Astrocyte (in vitro differentiated cells and primary cell): ENCODE data around the gene SH3RF1. TPM values are rescaled to one million over a fixed set of nuclear protein-coding genes. Genes with fewer than 3 reads are reported as not detected.
A peak's percentile ranks its signal among the peaks of the same experiment; 100 is the strongest.

Experiments
- DNase-seq: peaks from one replicate; pipeline ENCODE4 v3.0.0-alpha.2; 2010; ENCODE audit warnings: low read depth
- FAIRE-seq: peaks from 2 replicates; lab custom pipeline; 2011; peaks lifted over from hg19 to GRCh38; lab: Jason Lieb, UNC
- H2AFZ ChIP-seq: 2 replicates; pipeline ENCODE4 v1.6.0; 2012; ENCODE audit warnings: low read depth, low read length, inconsistent platforms
- H3K27ac ChIP-seq: 2 replicates; pipeline ENCODE4 v1.5.1; 2011; ENCODE audit warnings: low read depth, low read length, inconsistent platforms
- H3K27me3 ChIP-seq: 2 replicates; pipeline ENCODE4 v1.6.0; 2011; ENCODE audit warnings: low read length, inconsistent platforms; ENCODE audit not compliant: insufficient read depth
- H3K36me3 ChIP-seq: 2 replicates; pipeline ENCODE4 v1.5.1; 2011; ENCODE audit warnings: low read length, inconsistent platforms; ENCODE audit not compliant: insufficient read depth
- H3K4me1 ChIP-seq: 2 replicates; pipeline ENCODE4 v1.5.1; 2011; ENCODE audit warnings: low read length, inconsistent platforms; ENCODE audit not compliant: insufficient read depth
- H3K4me2 ChIP-seq: 2 replicates; pipeline ENCODE4 v1.6.0; 2012; ENCODE audit warnings: low read length, inconsistent platforms
- H3K4me3 ChIP-seq: 2 replicates; pipeline ENCODE4 v1.5.1; 2011; ENCODE audit warnings: low read depth, mild to moderate bottlenecking, low read length, inconsistent platforms; ENCODE audit not compliant: insufficient read depth
- H3K79me2 ChIP-seq: 2 replicates; pipeline ENCODE4 v1.6.0; 2012; ENCODE audit warnings: mild to moderate bottlenecking, low read length, inconsistent platforms; ENCODE audit not compliant: insufficient read depth
- H3K9ac ChIP-seq: 2 replicates; pipeline ENCODE4 v1.6.0; 2012; ENCODE audit warnings: mild to moderate bottlenecking, low read length, inconsistent platforms
- H3K9me3 ChIP-seq: 2 replicates; pipeline ENCODE4 v1.5.1; 2012; ENCODE audit warnings: low read depth, mild to moderate bottlenecking, low read length, inconsistent platforms; ENCODE audit not compliant: insufficient read depth
- H4K20me1 ChIP-seq: 2 replicates; pipeline ENCODE4 v1.6.0; 2012; ENCODE audit warnings: low read length, inconsistent platforms; ENCODE audit not compliant: insufficient read depth
- H3K27ac Mint-ChIP-seq: one replicate; pipeline ENCODE4 v1.8.0; 2021; ENCODE audit warnings: mild to moderate bottlenecking, mixed read lengths; ENCODE audit not compliant: unreplicated experiment
- H3K27me3 Mint-ChIP-seq: one replicate; pipeline ENCODE4 v1.8.0; 2021; ENCODE audit warnings: low read depth, mixed read lengths; ENCODE audit not compliant: unreplicated experiment
- H3K36me3 Mint-ChIP-seq: one replicate; pipeline ENCODE4 v1.8.0; 2021; ENCODE audit warnings: low read depth, mixed read lengths; ENCODE audit not compliant: unreplicated experiment
- H3K4me1 Mint-ChIP-seq: one replicate; pipeline ENCODE4 v1.8.0; 2021; ENCODE audit warnings: low read depth, mixed read lengths; ENCODE audit not compliant: unreplicated experiment
- H3K4me3 Mint-ChIP-seq: one replicate; pipeline ENCODE4 v1.8.0; 2021; ENCODE audit warnings: mild to moderate bottlenecking, moderate library complexity, mixed read lengths; ENCODE audit not compliant: unreplicated experiment
- H3K9me3 Mint-ChIP-seq: one replicate; pipeline ENCODE4 v1.8.0; 2021; ENCODE audit warnings: mild to moderate bottlenecking, mixed read lengths; ENCODE audit not compliant: unreplicated experiment
- EZH2 ChIP-seq: IDR thresholded peaks from 2 replicates; pipeline ENCODE4 v1.6.1; 2012; ENCODE audit warnings: mild to moderate bottlenecking, low read length, inconsistent platforms; ENCODE audit not compliant: insufficient read depth
- total RNA-seq: library from RNA; stranded (reverse); gene quantifications from 2 replicates; pipeline ENCODE4 v1.2.1, GENCODE V29; 2021
- TF ChIP-seq, protein P1 (sequence below): IDR thresholded peaks from 2 replicates; pipeline ENCODE4 v1.5.1; 2011; ENCODE audit warnings: low read depth, mild to moderate bottlenecking, inconsistent platforms, low read length, moderate library complexity; ENCODE audit not compliant: insufficient read depth

SH3RF1 gene
- total RNA-seq, 1 donor from 2014 or later: 25.9 TPM

DNA sequence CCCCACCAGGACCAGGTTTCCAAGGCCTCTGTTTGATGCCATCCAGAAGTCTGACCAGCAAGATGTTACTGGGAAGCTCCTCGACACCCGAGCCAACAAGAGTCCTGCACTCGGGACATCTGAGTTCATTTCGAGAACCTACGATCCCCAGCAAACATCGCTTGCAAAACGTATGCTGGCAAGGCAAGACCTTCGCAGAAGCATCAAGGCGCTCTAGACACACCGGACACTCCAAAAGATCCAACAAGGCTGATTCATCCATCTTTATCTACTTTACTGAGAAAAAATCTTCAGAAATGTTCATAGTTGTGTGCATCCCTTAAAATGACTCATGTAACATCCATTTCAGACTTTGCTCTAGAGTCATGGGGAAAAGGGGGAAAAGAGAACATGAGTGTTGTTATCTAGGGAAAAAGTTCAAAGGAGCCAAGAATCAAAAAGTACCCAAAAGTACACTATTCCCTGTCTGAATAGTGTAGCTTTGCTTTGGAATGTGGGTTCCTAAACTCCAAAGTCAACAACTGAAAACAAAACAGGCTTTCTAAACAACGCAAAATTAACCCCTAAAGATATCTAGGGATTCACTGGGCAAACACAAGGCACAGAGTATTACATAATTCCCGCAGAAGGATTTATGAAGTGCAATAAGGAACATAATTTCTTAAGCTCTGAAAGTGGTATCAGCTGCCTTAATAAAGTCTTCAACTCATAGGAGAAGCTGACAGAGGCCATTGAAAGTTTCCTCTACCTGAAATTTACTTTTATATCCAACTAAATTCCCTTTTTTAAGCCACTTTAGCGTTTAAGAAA is 1.6 kb downstream of the SH3RF1 start:
- Histone ChIP-seq H3K4me1 (peaks cover 40% of the 10 kb centered on the region), H3K27ac (peak overlapping the region; percentile 95), H3K4me3 (peak overlapping the region; percentile 95), H3K9ac (peak overlapping the region; percentile 98), H3K9me3 (no peaks in the 10 kb centered on the region), H3K79me2 (peaks cover 66% of the 10 kb centered on the region), H3K4me2 (peak overlapping the region; percentile 89), H4K20me1 (peaks cover 33% of the 10 kb centered on the region), H3K27me3 (no peaks in the 10 kb centered on the region), H2AFZ (no peak overlapping the region), H3K36me3 (peaks cover 11% of the 10 kb centered on the region)
- Mint-ChIP-seq H3K36me3 (peaks cover 8% of the 10 kb centered on the region), H3K27me3 (no peaks in the 10 kb centered on the region), H3K4me3 (peak overlapping the region; percentile 96), H3K27ac (peak overlapping the region; percentile 89), H3K4me1 (peaks cover 35% of the 10 kb centered on the region), H3K9me3 (peaks cover 2% of the 10 kb centered on the region)
- FAIRE-seq (peak; percentile 95), DNase-seq (peak; percentile 89)
- TF ChIP-seq, protein P1, sequence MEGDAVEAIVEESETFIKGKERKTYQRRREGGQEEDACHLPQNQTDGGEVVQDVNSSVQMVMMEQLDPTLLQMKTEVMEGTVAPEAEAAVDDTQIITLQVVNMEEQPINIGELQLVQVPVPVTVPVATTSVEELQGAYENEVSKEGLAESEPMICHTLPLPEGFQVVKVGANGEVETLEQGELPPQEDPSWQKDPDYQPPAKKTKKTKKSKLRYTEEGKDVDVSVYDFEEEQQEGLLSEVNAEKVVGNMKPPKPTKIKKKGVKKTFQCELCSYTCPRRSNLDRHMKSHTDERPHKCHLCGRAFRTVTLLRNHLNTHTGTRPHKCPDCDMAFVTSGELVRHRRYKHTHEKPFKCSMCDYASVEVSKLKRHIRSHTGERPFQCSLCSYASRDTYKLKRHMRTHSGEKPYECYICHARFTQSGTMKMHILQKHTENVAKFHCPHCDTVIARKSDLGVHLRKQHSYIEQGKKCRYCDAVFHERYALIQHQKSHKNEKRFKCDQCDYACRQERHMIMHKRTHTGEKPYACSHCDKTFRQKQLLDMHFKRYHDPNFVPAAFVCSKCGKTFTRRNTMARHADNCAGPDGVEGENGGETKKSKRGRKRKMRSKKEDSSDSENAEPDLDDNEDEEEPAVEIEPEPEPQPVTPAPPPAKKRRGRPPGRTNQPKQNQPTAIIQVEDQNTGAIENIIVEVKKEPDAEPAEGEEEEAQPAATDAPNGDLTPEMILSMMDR: no peak
- TF ChIP-seq EZH2: no peak

DNA sequence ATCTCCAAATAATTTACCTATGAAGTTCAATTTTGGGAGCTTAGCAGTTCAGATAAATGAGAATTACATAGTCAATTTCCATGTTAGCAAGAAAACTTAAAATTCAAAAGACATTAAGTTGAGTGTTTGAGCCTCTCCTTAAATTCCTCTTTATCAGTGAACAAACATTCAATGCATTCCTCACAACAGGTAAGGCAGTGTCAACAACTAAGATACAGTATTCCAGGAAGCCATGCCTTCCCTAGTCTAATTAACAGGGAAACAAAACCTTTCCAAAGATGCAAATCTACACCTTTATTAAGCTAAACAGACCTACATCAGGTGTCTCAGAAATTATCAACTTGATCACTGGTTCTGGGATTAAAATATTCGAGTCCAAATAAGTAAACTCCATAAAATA is 3.7 kb downstream of the SH3RF1 start:
- H3K27ac ChIP-seq: no peak overlapping the region
- peak overlapping the region; percentile 89 for H3K4me2 ChIP-seq
- Mint-ChIP-seq H3K4me3 (peak overlapping the region; percentile 71), H3K4me1 (peaks cover 29% of the 10 kb centered on the region), H3K27ac (peak overlapping the region; percentile 0), H3K27me3 (no peaks in the 10 kb centered on the region), H3K9me3 (peaks cover 2% of the 10 kb centered on the region), H3K36me3 (peaks cover 20% of the 10 kb centered on the region)
- H4K20me1 ChIP-seq: peaks cover 49% of the 10 kb centered on the region
- H2AFZ ChIP-seq: no peak overlapping the region
- DNase-seq (no peak), FAIRE-seq (peak; percentile 50)
- TF ChIP-seq, protein P1: no peak
- TF ChIP-seq EZH2: no peak
- peak overlapping the region; percentile 48 for H3K4me3 ChIP-seq
- no peaks in the 10 kb centered on the region for H3K27me3 ChIP-seq
- H3K4me1 ChIP-seq: peaks cover 34% of the 10 kb centered on the region
- peaks cover 86% of the 10 kb centered on the region for H3K79me2 ChIP-seq
- peaks cover 23% of the 10 kb centered on the region for H3K36me3 ChIP-seq
- H3K9ac ChIP-seq: peak overlapping the region; percentile 25
- H3K9me3 ChIP-seq: no peaks in the 10 kb centered on the region

DNA sequence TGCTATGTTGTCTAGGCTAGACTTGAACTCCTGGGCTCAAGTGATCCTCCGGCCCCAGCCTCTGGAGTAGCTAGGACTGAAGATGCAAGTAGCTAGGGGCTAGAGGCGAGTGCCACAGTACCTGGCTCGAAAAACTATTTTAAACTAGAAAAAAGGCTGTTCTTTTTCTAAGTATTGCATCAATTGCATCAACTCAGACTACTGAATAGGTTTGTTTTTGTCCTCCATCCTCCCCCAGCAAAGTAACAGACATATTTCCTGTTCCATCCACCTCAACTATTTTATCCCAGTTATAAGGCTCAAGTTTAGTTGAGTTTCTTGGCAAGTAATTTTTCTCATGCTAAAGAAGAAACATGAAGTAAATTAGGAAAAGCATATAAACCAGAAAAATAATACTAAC is 4.1 kb downstream of the SH3RF1 start:
- H3K27me3 ChIP-seq: no peaks in the 10 kb centered on the region
- Mint-ChIP-seq H3K27me3 (no peaks in the 10 kb centered on the region), H3K27ac (peak overlapping the region; percentile 0), H3K9me3 (peaks cover 2% of the 10 kb centered on the region), H3K36me3 (peaks cover 20% of the 10 kb centered on the region), H3K4me1 (peaks cover 25% of the 10 kb centered on the region), H3K4me3 (peak overlapping the region; percentile 71)
- H3K4me1 ChIP-seq: peaks cover 30% of the 10 kb centered on the region
- TF ChIP-seq, protein P1: no peak
- TF ChIP-seq EZH2: no peak
- H3K9ac ChIP-seq: peak overlapping the region; percentile 25
- peaks cover 91% of the 10 kb centered on the region for H3K79me2 ChIP-seq
- H3K4me2 ChIP-seq: peak overlapping the region; percentile 89
- H2AFZ ChIP-seq: no peak overlapping the region
- H3K4me3 ChIP-seq: peak overlapping the region; percentile 48
- no peaks in the 10 kb centered on the region for H3K9me3 ChIP-seq
- H3K36me3 ChIP-seq: peaks cover 23% of the 10 kb centered on the region
- DNase-seq (no peak), FAIRE-seq (no peak)
- H4K20me1 ChIP-seq: peaks cover 49% of the 10 kb centered on the region
- no peak overlapping the region for H3K27ac ChIP-seq
